Measurements from ENCODE around the gene WDR4. TPM values are rescaled to one million over a fixed set of nuclear protein-coding genes. Genes with fewer than 3 reads are reported as not detected.

The WDR4 gene
- total RNA-seq, 6 experiments from 2014 or later: 6.3 to 10.5 (median 8.0) TPM

DNA sequence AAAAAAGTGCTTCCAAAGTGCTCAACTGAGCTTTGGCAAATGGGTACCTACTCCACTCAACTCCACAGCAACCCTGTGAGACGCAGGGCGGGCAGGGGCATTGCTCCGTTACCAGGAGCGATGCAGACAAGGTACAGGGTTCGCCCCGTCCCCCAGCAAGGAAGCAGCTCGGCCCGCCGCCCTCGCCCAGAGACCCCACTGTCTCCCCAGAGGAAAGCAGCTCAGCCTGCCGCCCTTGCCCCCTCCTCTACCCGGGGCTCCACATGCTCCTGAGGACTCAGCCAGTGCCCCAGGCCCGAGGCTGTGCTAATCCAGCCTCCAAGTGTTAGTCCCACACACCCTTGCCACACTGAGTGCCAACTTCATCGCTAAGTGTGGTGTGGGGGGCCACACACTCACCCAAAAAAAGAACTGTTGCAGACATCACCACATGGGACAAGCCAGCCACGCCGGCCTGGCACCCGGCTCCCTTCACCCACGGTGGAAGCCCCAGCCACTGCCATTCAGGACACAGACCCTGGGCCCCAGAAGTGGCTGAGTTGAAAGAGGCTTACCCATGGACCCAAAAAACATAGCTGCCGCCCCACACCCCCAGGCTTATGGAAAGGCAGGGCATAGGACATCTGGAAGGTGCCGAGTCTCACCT lies 26.3 kb downstream of the WDR4 start:
- H3K27me3 ChIP-seq: no peaks in the 10 kb centered on the region
- no peak for TF ChIP-seq POLR2A (IDR thresholded peaks at IDR 0.05)
- TF ChIP-seq, protein P1, sequence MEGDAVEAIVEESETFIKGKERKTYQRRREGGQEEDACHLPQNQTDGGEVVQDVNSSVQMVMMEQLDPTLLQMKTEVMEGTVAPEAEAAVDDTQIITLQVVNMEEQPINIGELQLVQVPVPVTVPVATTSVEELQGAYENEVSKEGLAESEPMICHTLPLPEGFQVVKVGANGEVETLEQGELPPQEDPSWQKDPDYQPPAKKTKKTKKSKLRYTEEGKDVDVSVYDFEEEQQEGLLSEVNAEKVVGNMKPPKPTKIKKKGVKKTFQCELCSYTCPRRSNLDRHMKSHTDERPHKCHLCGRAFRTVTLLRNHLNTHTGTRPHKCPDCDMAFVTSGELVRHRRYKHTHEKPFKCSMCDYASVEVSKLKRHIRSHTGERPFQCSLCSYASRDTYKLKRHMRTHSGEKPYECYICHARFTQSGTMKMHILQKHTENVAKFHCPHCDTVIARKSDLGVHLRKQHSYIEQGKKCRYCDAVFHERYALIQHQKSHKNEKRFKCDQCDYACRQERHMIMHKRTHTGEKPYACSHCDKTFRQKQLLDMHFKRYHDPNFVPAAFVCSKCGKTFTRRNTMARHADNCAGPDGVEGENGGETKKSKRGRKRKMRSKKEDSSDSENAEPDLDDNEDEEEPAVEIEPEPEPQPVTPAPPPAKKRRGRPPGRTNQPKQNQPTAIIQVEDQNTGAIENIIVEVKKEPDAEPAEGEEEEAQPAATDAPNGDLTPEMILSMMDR (IDR thresholded peaks at IDR 0.05): no peak
- no peaks in the 10 kb centered on the region for H3K4me1 ChIP-seq
- H3K4me3 ChIP-seq: no peak overlapping the region
- WGBS (ENCODE audit: insufficient coverage, low coverage, low lambda C conversion rate, missing lambda C conversion rate): 83% methylated on average over 2 of the region's 20 CpGs
- intact Hi-C loops (cut with DNase I): loop anchor here in 1 of 2 donors (10.0 kb wide), 1 partner anchor 62 kb away; no protein-coding TSS in a partner anchor
- no peak for ATAC-seq
- H3K36me3 ChIP-seq: peaks cover 0 to 64% (median 24%) of the 10 kb centered on the region in 4 donors
- no peaks in the 10 kb centered on the region for H3K9me3 ChIP-seq
- no peak for DNase-seq
- H3K27ac ChIP-seq: no peak overlapping the region

DNA sequence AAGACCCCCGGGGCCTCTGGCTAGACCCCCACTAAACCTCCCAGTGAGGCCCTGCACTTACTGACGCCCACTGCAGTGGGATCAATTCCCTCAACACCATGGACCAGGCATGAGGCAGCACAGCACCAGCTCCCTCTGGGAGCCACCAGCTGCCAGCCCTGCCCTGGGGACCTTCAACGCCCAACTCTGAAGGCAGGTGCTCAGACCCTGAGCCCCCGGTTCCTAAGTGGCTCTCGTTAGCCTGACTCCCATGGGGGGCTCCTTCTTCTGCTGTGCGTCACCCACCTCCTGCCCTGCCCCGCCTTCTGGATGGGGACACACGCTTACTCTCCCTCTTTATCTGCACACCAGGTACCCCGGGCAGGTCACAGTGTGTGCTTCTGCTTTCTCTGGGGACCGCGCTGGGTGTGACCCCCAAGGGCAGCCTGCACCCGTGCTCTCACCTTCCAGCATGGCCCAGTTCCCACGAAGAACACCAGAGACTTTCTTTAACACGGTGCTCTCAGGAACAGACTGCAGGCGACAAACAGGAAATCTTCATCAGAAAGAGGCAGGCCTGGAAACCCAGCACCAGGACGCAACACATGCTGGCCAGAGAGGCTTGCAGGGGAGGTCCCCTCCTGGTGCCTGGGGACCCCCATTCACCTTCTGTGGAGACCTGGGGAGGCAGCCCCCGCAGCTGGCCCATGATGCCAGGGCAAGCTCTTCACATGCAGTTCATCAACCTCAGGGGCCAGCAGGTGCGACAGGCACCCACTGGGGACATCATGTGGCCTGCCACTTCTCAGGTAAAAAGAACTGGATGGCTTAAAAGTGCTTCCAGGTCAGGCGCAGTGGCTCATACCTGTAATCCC lies 27.3 kb downstream of the WDR4 start:
- intact Hi-C loops (cut with DNase I): loop anchor here in 1 of 2 donors (10.0 kb wide), 1 partner anchor 63 kb away; no protein-coding TSS in a partner anchor
- no peaks in the 10 kb centered on the region for H3K9me3 ChIP-seq
- no peak for TF ChIP-seq POLR2A (IDR thresholded peaks at IDR 0.05)
- TF ChIP-seq, protein P1 (IDR thresholded peaks at IDR 0.05): no peak
- 93% methylated on average over 7 of the region's 19 CpGs for WGBS (ENCODE audit: insufficient coverage, low coverage, low lambda C conversion rate, missing lambda C conversion rate)
- no peaks in the 10 kb centered on the region for H3K4me1 ChIP-seq
- peaks cover 0 to 68% (median 24%) of the 10 kb centered on the region in 4 donors for H3K36me3 ChIP-seq
- no peak overlapping the region for H3K4me3 ChIP-seq
- no peak overlapping the region for H3K27ac ChIP-seq
- no peak for DNase-seq
- ATAC-seq: no peak
- H3K27me3 ChIP-seq: no peaks in the 10 kb centered on the region

DNA sequence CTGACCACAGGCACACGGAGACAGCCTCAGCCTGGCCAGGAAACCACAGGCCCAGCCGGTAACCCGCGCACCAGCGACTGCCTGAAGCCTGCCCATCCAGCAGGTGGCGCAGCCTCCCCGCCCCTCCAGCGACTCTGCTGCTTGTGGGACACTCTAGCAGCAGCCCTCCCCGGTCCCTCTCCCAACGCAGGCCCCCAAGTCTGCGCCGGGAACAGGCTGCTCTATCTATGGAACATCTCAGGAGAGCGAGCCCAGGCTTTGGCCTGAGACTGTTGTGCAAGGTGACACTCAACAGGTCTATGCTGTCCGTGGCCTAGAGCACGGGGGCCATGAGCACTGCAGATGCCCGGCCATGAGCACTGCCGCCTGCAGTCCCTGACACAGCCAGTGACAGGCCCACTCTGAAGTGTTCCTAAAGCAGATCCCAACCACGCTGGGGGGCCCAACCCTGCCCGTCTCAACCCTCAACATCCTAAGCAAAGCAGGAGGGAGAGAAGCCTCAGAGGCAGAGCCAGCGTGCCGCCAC lies 28.4 kb downstream of the WDR4 start:
- 40% methylated on average over 1 of the region's 21 CpGs for WGBS (ENCODE audit: insufficient coverage, low coverage, low lambda C conversion rate, missing lambda C conversion rate)
- peaks cover 0 to 60% (median 23%) of the 10 kb centered on the region in 4 donors for H3K36me3 ChIP-seq
- H3K9me3 ChIP-seq: no peaks in the 10 kb centered on the region
- TF ChIP-seq, protein P1 (IDR thresholded peaks at IDR 0.05): peak in 3 of 4 donors; percentile 40 to 54 (median 41)
- TF ChIP-seq POLR2A (IDR thresholded peaks at IDR 0.05): no peak
- H3K27me3 ChIP-seq: no peaks in the 10 kb centered on the region
- intact Hi-C loops (cut with DNase I): loop anchor here in 1 of 2 donors (10.0 kb wide), 1 partner anchor 64 kb away; no protein-coding TSS in a partner anchor
- DNase-seq: peak in 1 of 3 donors; percentile 56
- ATAC-seq: peak; percentile 59 to 69 (median 64)
- no peak overlapping the region for H3K4me3 ChIP-seq
- H3K27ac ChIP-seq: no peak overlapping the region
- H3K4me1 ChIP-seq: no peaks in the 10 kb centered on the region

DNA sequence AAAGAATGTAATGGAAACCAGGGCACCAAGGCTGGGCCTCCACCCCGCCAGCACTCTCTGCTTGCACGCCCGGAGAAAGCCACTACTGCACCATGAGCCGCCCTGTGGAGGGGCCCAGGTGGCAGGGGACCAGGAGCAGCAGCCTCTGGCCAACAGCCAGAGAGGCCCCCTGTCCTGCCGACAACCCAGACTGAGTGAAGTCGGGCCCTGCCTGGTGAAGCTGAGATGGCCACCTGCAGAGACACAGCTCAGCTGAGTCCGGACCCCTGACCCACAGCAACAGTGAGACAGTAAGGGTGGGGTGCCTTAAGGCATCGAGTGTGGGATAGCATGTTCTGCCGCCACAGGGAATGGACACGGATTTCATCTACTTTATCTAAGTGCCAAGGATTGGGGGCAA lies 28.9 kb downstream of the WDR4 start:
- WGBS (ENCODE audit: insufficient coverage, low coverage, low lambda C conversion rate, missing lambda C conversion rate): 78% methylated on average over 7 of the region's 10 CpGs

More for the DNA sequence above, 28.9 kb downstream of the WDR4 start:
- Histone ChIP-seq H3K36me3 (peaks cover 0 to 55% (median 21%) of the 10 kb centered on the region in 4 donors), H3K4me3 (no peak overlapping the region), H3K9me3 (no peaks in the 10 kb centered on the region), H3K4me1 (peaks cover 0 to 4% (median 1%) of the 10 kb centered on the region in 4 donors), H3K27ac (no peak overlapping the region), H3K27me3 (no peaks in the 10 kb centered on the region)
- intact Hi-C loops (cut with DNase I): loop anchor here in 1 of 2 donors (10.0 kb wide), 1 partner anchor 64 kb away; no protein-coding TSS in a partner anchor
- DNase-seq: peak in 1 of 3 donors; percentile 36
- ATAC-seq: no peak
- TF ChIP-seq, protein P1 (IDR thresholded peaks at IDR 0.05): no peak
- TF ChIP-seq POLR2A (IDR thresholded peaks at IDR 0.05): no peak
